GM19239 (cell line): Measurements from ENCODE around the gene SMYD4.
"Not testable (repeated sequence)": the region's sequence is repeated elsewhere in the genome, so short reads cannot be mapped to it uniquely, and the experiment has no call there.

ENCODE experiments used
- DNase-seq: peaks from one replicate; pipeline ENCODE4 v3.0.0; 2011; ENCODE audit warnings: low spot score; ENCODE audit not compliant: insufficient read length
- FAIRE-seq: peaks from 2 replicates; lab custom pipeline; 2011; peaks lifted over from hg19 to GRCh38; lab: Jason Lieb, UNC

The SMYD4 gene

GRCh38 chr17:1829592-1830257 lies at the start of gene SMYD4, which contains the start of gene RPA1:
Gene SMYD4, minus strand, starts transcription at chr17:1829902. Its CDS starts 1,908 bp downstream, at chr17:1827994.
Gene RPA1, plus strand, starts transcription at chr17:1830005. Its CDS starts 89 bp downstream, at chr17:1830094.
- DNase-seq (peak; percentile 91), FAIRE-seq (no peak)

- FAIRE-seq, result no peak
- no peak for DNase-seq
These were observed 48.9 kb upstream of the SMYD4 start for GRCh38 chr17:1878419-1879121.

- DNase-seq (no peak), FAIRE-seq (no peak)
These were observed 45.9 kb upstream of the SMYD4 start for GRCh38 chr17:1875597-1875996.

GRCh38 chr17:1873418-1873817 lies 43.7 kb upstream of the SMYD4 start:
- DNase-seq, result no peak
- no peak for FAIRE-seq

GRCh38 chr17:1872976-1873375 lies 43.3 kb upstream of the SMYD4 start:
- FAIRE-seq, result no peak
- DNase-seq, result no peak

GRCh38 chr17:1872254-1872653 lies 42.6 kb upstream of the SMYD4 start:
- DNase-seq, result no peak
- FAIRE-seq, result no peak

- DNase-seq (no peak), FAIRE-seq (no peak)
These were observed 42.1 kb upstream of the SMYD4 start for GRCh38 chr17:1871756-1872155.

- no peak for DNase-seq
- FAIRE-seq, result no peak
These were observed 40.9 kb upstream of the SMYD4 start for GRCh38 chr17:1870592-1870991.

- FAIRE-seq (no peak), DNase-seq (no peak)
These were observed 38.4 kb upstream of the SMYD4 start for GRCh38 chr17:1868090-1868489.

- no peak for FAIRE-seq
- DNase-seq, result no peak
These were observed 37.6 kb upstream of the SMYD4 start for GRCh38 chr17:1867307-1867706.

- DNase-seq (peak; percentile 35), FAIRE-seq (peak; percentile 72)
These were observed 35.7 kb upstream of the SMYD4 start for GRCh38 chr17:1865252-1866037.

GRCh38 chr17:1861391-1862010 lies 31.8 kb upstream of the SMYD4 start:
- FAIRE-seq, result no peak

GRCh38 chr17:1860978-1861377 lies 31.3 kb upstream of the SMYD4 start:
- DNase-seq (no peak), FAIRE-seq (no peak)

More at GRCh38 chr17:1861391-1862010, 31.8 kb upstream of the SMYD4 start:
- no peak for DNase-seq

- DNase-seq, FAIRE-seq: not testable (repeated sequence)
These were observed 26.8 kb upstream of the SMYD4 start for GRCh38 chr17:1856462-1856861.

GRCh38 chr17:1853698-1854097 lies 24.0 kb upstream of the SMYD4 start:
- FAIRE-seq (no peak), DNase-seq (no peak)

GRCh38 chr17:1852327-1852726 lies 22.6 kb upstream of the SMYD4 start:
- no peak for FAIRE-seq
- no peak for DNase-seq

GRCh38 chr17:1847191-1847590 lies 17.5 kb upstream of the SMYD4 start:
- no peak for FAIRE-seq
- DNase-seq, result no peak

- FAIRE-seq (no peak), DNase-seq (no peak)
These were observed 14.2 kb upstream of the SMYD4 start for GRCh38 chr17:1843947-1844346.

GRCh38 chr17:1839516-1839915 lies 9.8 kb upstream of the SMYD4 start:
- DNase-seq (no peak), FAIRE-seq (no peak)

- DNase-seq, result peak; percentile 60
These were observed 4.9 kb upstream of the SMYD4 start for GRCh38 chr17:1834380-1835149.

More at GRCh38 chr17:1834380-1835149, 4.9 kb upstream of the SMYD4 start:
- FAIRE-seq, result peak; percentile 87
